Thyroid gland (tissue), 4 donors: ENCODE measurements around the gene PTPN14.

Experiments
- POLR2A ChIP-seq, 2 donors: fragments of 450-650 bp; IDR thresholded peaks; one replicate each; pipeline ENCODE4 v1.6.1; 2017; ENCODE audit warnings: antibody characterized with exemption in 2 of 2, mild to moderate bottlenecking in 2 of 2, moderate library complexity in 1 of 2
- TF ChIP-seq, protein P1 (sequence below), 6 experiments: fragments of 200-600 bp in 3 of 6; fragments of 450-650 bp in 3 of 6; sonication (generic) in 3 of 6; IDR thresholded peaks; one replicate each; pipeline ENCODE4 v1.5.1; 2016 to 2019; ENCODE audit warnings: antibody characterized with exemption in 6 of 6, mild to moderate bottlenecking in 2 of 6, inconsistent platforms in 1 of 6, moderate library complexity in 1 of 6

DNA sequence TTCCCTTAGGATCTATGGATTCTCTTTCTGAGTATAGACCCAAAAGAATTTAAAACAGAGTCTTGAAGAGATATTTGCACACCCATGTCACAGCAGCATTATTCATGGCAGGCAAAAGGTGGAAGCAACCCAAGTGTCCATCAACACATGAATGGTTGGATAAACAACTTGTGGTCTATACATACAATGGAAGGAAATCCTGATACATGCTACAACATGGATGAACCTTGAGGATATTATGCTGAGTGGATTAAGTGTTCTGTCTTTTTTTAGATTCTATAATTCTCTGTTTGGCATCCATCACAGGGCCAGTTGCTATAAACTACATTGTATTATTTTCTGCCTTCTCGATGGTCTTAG is 39.8 kb downstream of the PTPN14 start:
- TF ChIP-seq, protein P1, sequence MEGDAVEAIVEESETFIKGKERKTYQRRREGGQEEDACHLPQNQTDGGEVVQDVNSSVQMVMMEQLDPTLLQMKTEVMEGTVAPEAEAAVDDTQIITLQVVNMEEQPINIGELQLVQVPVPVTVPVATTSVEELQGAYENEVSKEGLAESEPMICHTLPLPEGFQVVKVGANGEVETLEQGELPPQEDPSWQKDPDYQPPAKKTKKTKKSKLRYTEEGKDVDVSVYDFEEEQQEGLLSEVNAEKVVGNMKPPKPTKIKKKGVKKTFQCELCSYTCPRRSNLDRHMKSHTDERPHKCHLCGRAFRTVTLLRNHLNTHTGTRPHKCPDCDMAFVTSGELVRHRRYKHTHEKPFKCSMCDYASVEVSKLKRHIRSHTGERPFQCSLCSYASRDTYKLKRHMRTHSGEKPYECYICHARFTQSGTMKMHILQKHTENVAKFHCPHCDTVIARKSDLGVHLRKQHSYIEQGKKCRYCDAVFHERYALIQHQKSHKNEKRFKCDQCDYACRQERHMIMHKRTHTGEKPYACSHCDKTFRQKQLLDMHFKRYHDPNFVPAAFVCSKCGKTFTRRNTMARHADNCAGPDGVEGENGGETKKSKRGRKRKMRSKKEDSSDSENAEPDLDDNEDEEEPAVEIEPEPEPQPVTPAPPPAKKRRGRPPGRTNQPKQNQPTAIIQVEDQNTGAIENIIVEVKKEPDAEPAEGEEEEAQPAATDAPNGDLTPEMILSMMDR (IDR thresholded peaks at IDR 0.05): no peak
- TF ChIP-seq POLR2A (IDR thresholded peaks at IDR 0.05): no peak
